Suprapubic skin (tissue), 4 donors: ENCODE results near the gene HAND1. TPM values are rescaled to one million over a fixed set of nuclear protein-coding genes. Genes with fewer than 3 reads are reported as not detected.

ENCODE experiments used
- DNase-seq, 2 donors: peaks; one replicate each; pipeline ENCODE4 v3.0.0-alpha.2; 2019; ENCODE audit warnings: low spot score in 2 of 2
- H3K27ac ChIP-seq: fragments of 200-600 bp; sonication (generic); one replicate; pipeline ENCODE4 v1.5.1; 2019
- H3K27me3 ChIP-seq: fragments of 200-600 bp; sonication (generic); one replicate; pipeline ENCODE4 v1.5.1; 2019
- H3K36me3 ChIP-seq: fragments of 200-600 bp; sonication (generic); one replicate; pipeline ENCODE4 v1.5.1; 2019
- H3K4me1 ChIP-seq: fragments of 200-600 bp; sonication (generic); one replicate; pipeline ENCODE4 v1.5.1; 2019
- H3K4me3 ChIP-seq: fragments of 200-600 bp; sonication (generic); one replicate; pipeline ENCODE4 v1.5.1; 2019; ENCODE audit warnings: mild to moderate bottlenecking
- H3K9me3 ChIP-seq: fragments of 200-600 bp; sonication (generic); one replicate; pipeline ENCODE4 v1.5.1; 2019
- EP300 ChIP-seq: sonication (generic); formaldehyde crosslinking; IDR thresholded peaks from one replicate; pipeline ENCODE4 v1.6.1; 2017; ENCODE audit warnings: antibody characterized with exemption
- POLR2A ChIP-seq, 2 donors: fragments of 450-650 bp; IDR thresholded peaks; one replicate each; pipeline ENCODE4 v1.6.1; 2017; ENCODE audit warnings: antibody characterized with exemption in 2 of 2, mild to moderate bottlenecking in 2 of 2, moderate library complexity in 2 of 2
- POLR2AphosphoS5 ChIP-seq, 3 donors: sonication (generic); formaldehyde crosslinking; IDR thresholded peaks; one replicate each; pipeline ENCODE4 v1.6.1; 2017; ENCODE audit warnings: antibody characterized with exemption in 3 of 3
- WGBS: methylation state at CpG from one replicate; pipeline ENCODE4 v1.1.5; 2018; 5-methylcytosine and 5-hydroxymethylcytosine counted together
- total RNA-seq, 4 donors: library from RNA; depleted of rRNA; stranded (reverse); fragments of >200 nt; gene quantifications; one replicate each; pipeline ENCODE4 v1.1.0, GENCODE V29; 2016
- TF ChIP-seq, protein P1 (sequence below), 2 donors: fragments of 200-600 bp in 1 of 2; fragments of 450-650 bp in 1 of 2; sonication (generic) in 1 of 2; IDR thresholded peaks; one replicate each; pipeline ENCODE4 v1.5.1; 2016 to 2019; ENCODE audit warnings: antibody characterized with exemption in 2 of 2, mild to moderate bottlenecking in 1 of 2, moderate library complexity in 1 of 2

HAND1 gene
- total RNA-seq, 4 donors from 2014 or later: not detected

DNA sequence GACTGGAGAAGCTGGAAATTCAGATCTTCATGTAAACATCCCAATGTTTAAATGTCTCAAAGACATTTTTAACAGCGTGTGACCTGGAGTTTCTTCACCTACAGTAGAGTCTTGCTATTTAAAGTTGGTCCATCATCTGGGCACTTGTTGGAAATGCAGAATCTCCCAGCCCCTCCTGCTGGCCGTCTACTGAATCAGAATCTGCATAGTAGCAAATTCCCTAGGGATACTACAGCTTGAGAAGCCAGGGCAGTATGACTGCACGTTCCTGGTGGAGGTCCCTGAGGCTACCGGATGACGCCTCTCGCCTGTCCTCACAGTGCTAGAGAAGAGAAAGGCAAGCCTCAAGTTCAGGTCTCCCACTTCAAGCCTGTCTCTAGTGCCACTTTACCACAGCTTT is 16.5 kb downstream of the HAND1 start:
- 74% methylated on average over 6 of the region's 6 CpGs for WGBS
- DNase-seq: no peak
- no peak overlapping the region for H3K27ac ChIP-seq

GRCh38 chr5:154460172-154460571 is 17.9 kb downstream of the HAND1 start:
- WGBS: 91% methylated on average over 4 of the region's 4 CpGs

More for the DNA sequence above, 16.5 kb downstream of the HAND1 start:
- TF ChIP-seq EP300 (no peak), POLR2AphosphoS5 (IDR thresholded peaks at IDR 0.05) (no peak), POLR2A (IDR thresholded peaks at IDR 0.05) (no peak)
- TF ChIP-seq, protein P1, sequence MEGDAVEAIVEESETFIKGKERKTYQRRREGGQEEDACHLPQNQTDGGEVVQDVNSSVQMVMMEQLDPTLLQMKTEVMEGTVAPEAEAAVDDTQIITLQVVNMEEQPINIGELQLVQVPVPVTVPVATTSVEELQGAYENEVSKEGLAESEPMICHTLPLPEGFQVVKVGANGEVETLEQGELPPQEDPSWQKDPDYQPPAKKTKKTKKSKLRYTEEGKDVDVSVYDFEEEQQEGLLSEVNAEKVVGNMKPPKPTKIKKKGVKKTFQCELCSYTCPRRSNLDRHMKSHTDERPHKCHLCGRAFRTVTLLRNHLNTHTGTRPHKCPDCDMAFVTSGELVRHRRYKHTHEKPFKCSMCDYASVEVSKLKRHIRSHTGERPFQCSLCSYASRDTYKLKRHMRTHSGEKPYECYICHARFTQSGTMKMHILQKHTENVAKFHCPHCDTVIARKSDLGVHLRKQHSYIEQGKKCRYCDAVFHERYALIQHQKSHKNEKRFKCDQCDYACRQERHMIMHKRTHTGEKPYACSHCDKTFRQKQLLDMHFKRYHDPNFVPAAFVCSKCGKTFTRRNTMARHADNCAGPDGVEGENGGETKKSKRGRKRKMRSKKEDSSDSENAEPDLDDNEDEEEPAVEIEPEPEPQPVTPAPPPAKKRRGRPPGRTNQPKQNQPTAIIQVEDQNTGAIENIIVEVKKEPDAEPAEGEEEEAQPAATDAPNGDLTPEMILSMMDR (IDR thresholded peaks at IDR 0.05): no peak
- Histone ChIP-seq H3K4me3 (no peak overlapping the region), H3K9me3 (no peaks in the 10 kb centered on the region), H3K4me1 (no peaks in the 10 kb centered on the region), H3K27me3 (no peaks in the 10 kb centered on the region), H3K36me3 (peaks cover 20% of the 10 kb centered on the region)

GRCh38 chr5:154459015-154459414 is 19.0 kb downstream of the HAND1 start:
- Histone ChIP-seq H3K4me3 (no peak overlapping the region), H3K36me3 (peaks cover 45% of the 10 kb centered on the region), H3K27ac (no peak overlapping the region), H3K27me3 (no peaks in the 10 kb centered on the region), H3K9me3 (no peaks in the 10 kb centered on the region), H3K4me1 (no peaks in the 10 kb centered on the region)
- WGBS: 77% methylated on average over 3 of the region's 3 CpGs
- no peak for TF ChIP-seq POLR2A (IDR thresholded peaks at IDR 0.05)
- TF ChIP-seq EP300: no peak
- TF ChIP-seq, protein P1 (IDR thresholded peaks at IDR 0.05): no peak
- TF ChIP-seq POLR2AphosphoS5 (IDR thresholded peaks at IDR 0.05): no peak
- no peak for DNase-seq

More at GRCh38 chr5:154460172-154460571, 17.9 kb downstream of the HAND1 start:
- TF ChIP-seq POLR2A (IDR thresholded peaks at IDR 0.05) (no peak), POLR2AphosphoS5 (IDR thresholded peaks at IDR 0.05) (no peak), EP300 (no peak)
- TF ChIP-seq, protein P1 (IDR thresholded peaks at IDR 0.05): no peak
- DNase-seq: no peak
- Histone ChIP-seq H3K36me3 (peaks cover 33% of the 10 kb centered on the region), H3K4me3 (no peak overlapping the region), H3K27me3 (no peaks in the 10 kb centered on the region), H3K4me1 (no peaks in the 10 kb centered on the region), H3K27ac (no peak overlapping the region), H3K9me3 (no peaks in the 10 kb centered on the region)

GRCh38 chr5:154456540-154456939 is 21.5 kb downstream of the HAND1 start:
- H3K4me1 ChIP-seq: no peaks in the 10 kb centered on the region
- TF ChIP-seq POLR2AphosphoS5 (IDR thresholded peaks at IDR 0.05): no peak
- TF ChIP-seq EP300: no peak
- TF ChIP-seq POLR2A (IDR thresholded peaks at IDR 0.05): no peak
- TF ChIP-seq, protein P1 (IDR thresholded peaks at IDR 0.05): no peak
- H3K27ac ChIP-seq: no peak overlapping the region
- DNase-seq: no peak
- 95% methylated on average over 3 of the region's 3 CpGs for WGBS
- peaks cover 70% of the 10 kb centered on the region for H3K36me3 ChIP-seq
- H3K27me3 ChIP-seq: no peaks in the 10 kb centered on the region
- no peaks in the 10 kb centered on the region for H3K9me3 ChIP-seq
- H3K4me3 ChIP-seq: no peak overlapping the region

DNA sequence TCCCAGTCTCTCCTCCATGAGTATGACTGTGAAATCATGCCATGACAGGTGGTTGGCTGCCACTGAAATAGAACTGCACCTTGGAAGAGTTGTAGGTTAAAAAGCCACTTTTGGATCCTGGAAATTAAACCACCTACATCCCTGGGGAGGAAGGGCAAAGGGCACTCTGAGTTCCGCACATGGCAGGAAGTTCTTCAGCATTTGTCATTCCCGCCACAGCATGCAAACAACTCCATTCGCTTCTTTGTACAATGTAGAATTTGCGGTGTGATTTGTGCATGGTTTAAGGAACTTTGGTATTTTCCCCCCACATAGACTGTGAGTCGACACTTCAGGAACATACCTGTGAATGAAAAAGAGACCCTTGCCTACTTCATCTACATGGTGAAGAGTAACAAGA is 22.4 kb downstream of the HAND1 start:
- TF ChIP-seq POLR2AphosphoS5 (IDR thresholded peaks at IDR 0.05) (no peak), EP300 (no peak), POLR2A (IDR thresholded peaks at IDR 0.05) (no peak)
- TF ChIP-seq, protein P1 (IDR thresholded peaks at IDR 0.05): no peak
- H3K4me1 ChIP-seq: no peaks in the 10 kb centered on the region
- H3K4me3 ChIP-seq: no peak overlapping the region
- H3K9me3 ChIP-seq: no peaks in the 10 kb centered on the region
- peaks cover 75% of the 10 kb centered on the region for H3K36me3 ChIP-seq
- no peaks in the 10 kb centered on the region for H3K27me3 ChIP-seq
- 88% methylated on average over 5 of the region's 5 CpGs for WGBS
- DNase-seq: no peak
- no peak overlapping the region for H3K27ac ChIP-seq
